Keratinocyte (primary cell): ENCODE data around the gene MYNN. TPM values are rescaled to one million over a fixed set of nuclear protein-coding genes. Genes with fewer than 3 reads are reported as not detected.

ENCODE experiments used
- DNase-seq: peaks from one replicate; pipeline ENCODE4 v3.0.0-alpha.2; 2011; ENCODE audit warnings: low read depth, missing footprints, low spot score
- FAIRE-seq: peaks from 2 replicates; lab custom pipeline; 2011; peaks lifted over from hg19 to GRCh38; lab: Jason Lieb, UNC
- H2AFZ ChIP-seq: 2 replicates; pipeline ENCODE4 v1.6.0; 2012; ENCODE audit warnings: low read length, control low read depth, inconsistent platforms; ENCODE audit not compliant: control insufficient read depth
- H3K27ac ChIP-seq: 2 replicates; pipeline ENCODE4 v1.5.1; 2011; ENCODE audit warnings: low read length; ENCODE audit not compliant: control insufficient read depth, insufficient read depth
- H3K27me3 ChIP-seq: 3 replicates; pipeline ENCODE4 v1.6.0; 2011; ENCODE audit warnings: low read length; ENCODE audit not compliant: control insufficient read depth, insufficient read depth; ENCODE audit errors: extremely low read depth
- H3K36me3 ChIP-seq, 2 experiments: 2 replicates in 1 of 2; 3 replicates in 1 of 2; pipeline ENCODE4 v1.5.1; 2011; ENCODE audit warnings: low read length in 2 of 2, mild to moderate bottlenecking in 1 of 2; ENCODE audit not compliant: control insufficient read depth in 2 of 2, insufficient read depth in 2 of 2; ENCODE audit errors: extremely low read depth in 1 of 2
- H3K4me1 ChIP-seq: 3 replicates; pipeline ENCODE4 v1.5.1; 2011; ENCODE audit warnings: low read length; ENCODE audit not compliant: control insufficient read depth, insufficient read depth; ENCODE audit errors: extremely low read depth
- H3K4me2 ChIP-seq: 3 replicates; pipeline ENCODE4 v1.6.0; 2011; ENCODE audit warnings: low read depth, low read length; ENCODE audit not compliant: control insufficient read depth, insufficient read depth; ENCODE audit errors: extremely low read depth
- H3K4me3 ChIP-seq, 3 experiments: fragments of 200-600 bp in 1 of 3; sonication (generic) in 1 of 3; 2 replicates in 2 of 3; 3 replicates in 1 of 3; pipeline ENCODE4 v1.5.1; 2011 to 2016; ENCODE audit warnings: low read length in 3 of 3, mild to moderate bottlenecking in 3 of 3, control low read depth in 2 of 3, inconsistent platforms in 1 of 3, low read depth in 1 of 3, mixed read lengths in 1 of 3, mixed run types in 1 of 3, moderate library complexity in 1 of 3; ENCODE audit not compliant: control insufficient read depth in 2 of 3, insufficient read depth in 2 of 3; ENCODE audit errors: extremely low read depth in 1 of 3
- H3K79me2 ChIP-seq: 2 replicates; pipeline ENCODE4 v1.6.0; 2012; ENCODE audit warnings: low read length; ENCODE audit not compliant: control insufficient read depth, insufficient read depth
- H3K9ac ChIP-seq: 3 replicates; pipeline ENCODE4 v1.6.0; 2011; ENCODE audit warnings: low read length; ENCODE audit not compliant: control insufficient read depth, insufficient read depth; ENCODE audit errors: extremely low read depth
- H3K9me1 ChIP-seq: 3 replicates; pipeline ENCODE4 v1.6.0; 2011; ENCODE audit warnings: low read length; ENCODE audit not compliant: control insufficient read depth, insufficient read depth; ENCODE audit errors: extremely low read depth
- H3K9me3 ChIP-seq: 2 replicates; pipeline ENCODE4 v1.5.1; 2012; ENCODE audit warnings: low read depth, low read length; ENCODE audit not compliant: control insufficient read depth
- H4K20me1 ChIP-seq: 3 replicates; pipeline ENCODE4 v1.6.0; 2011; ENCODE audit warnings: low read length; ENCODE audit not compliant: control insufficient read depth, insufficient read depth; ENCODE audit errors: extremely low read depth
- EZH2 ChIP-seq: IDR thresholded peaks from one replicate; pipeline ENCODE4 v1.6.1; 2012; ENCODE audit warnings: inconsistent platforms, mild to moderate bottlenecking, low read length, moderate library complexity
- dilution Hi-C: fragments of 300-500 bp; cut with MboI; formaldehyde crosslinking; loops from one replicate; pipeline ENCODE4 v1.7.0; 2020; ENCODE audit warnings: low sequenced_read_pairs; ENCODE audit not compliant: extremely low pct_ligation_motif_present
- polyA plus RNA-seq, 5 experiments: library from polyadenylated mRNA; depleted of rRNA in 3 of 5; stranded (reverse) in 3 of 5; stranded (forward) in 1 of 5; unstranded in 1 of 5; fragments of >200 nt; gene quantifications; 1 replicate in 1 of 5; 2 replicates in 3 of 5; 3 replicates in 1 of 5; pipeline versions ENCODE4 v1.2.1 to v1.2.3, GENCODE V29; 2011 to 2012; ENCODE audit warnings: missing spikeins in 2 of 5, low read depth in 1 of 5, low replicate concordance in 1 of 5
- TF ChIP-seq, protein P1 (sequence below), 3 experiments: IDR thresholded peaks in 1 of 3; conservative IDR thresholded peaks in 1 of 3; optimal IDR thresholded peaks in 1 of 3; 2 replicates in 2 of 3; 3 replicates in 1 of 3; pipeline versions ENCODE3 to v1.5.1; 2011; ENCODE audit warnings: low read length in 3 of 3, mild to moderate bottlenecking in 3 of 3, moderate library complexity in 2 of 3, control low read depth in 1 of 3, inconsistent platforms in 1 of 3; ENCODE audit not compliant: insufficient read depth in 2 of 3; ENCODE audit errors: extremely low read depth in 1 of 3

MYNN gene
- polyA plus RNA-seq, 1 donor (not counting 4 experiments of a cell fraction or from before 2014, with no cell fraction given) = 16.9 TPM

GRCh38 chr3:169822091-169822490 is 48.9 kb downstream of the MYNN start:
- Histone ChIP-seq H3K4me1 (no peaks in the 10 kb centered on the region), H3K36me3 (no peaks in the 10 kb centered on the region), H3K4me3 (no peak overlapping the region), H3K9me1 (no peaks in the 10 kb centered on the region), H2AFZ (no peak overlapping the region), H3K9me3 (no peaks in the 10 kb centered on the region), H3K27me3 (peaks cover 5% of the 10 kb centered on the region), H3K27ac (no peak overlapping the region), H3K79me2 (no peaks in the 10 kb centered on the region), H4K20me1 (no peaks in the 10 kb centered on the region), H3K9ac (no peak overlapping the region), H3K4me2 (no peak overlapping the region)
- no peak for FAIRE-seq
- no peak for TF ChIP-seq EZH2
- TF ChIP-seq, protein P1, sequence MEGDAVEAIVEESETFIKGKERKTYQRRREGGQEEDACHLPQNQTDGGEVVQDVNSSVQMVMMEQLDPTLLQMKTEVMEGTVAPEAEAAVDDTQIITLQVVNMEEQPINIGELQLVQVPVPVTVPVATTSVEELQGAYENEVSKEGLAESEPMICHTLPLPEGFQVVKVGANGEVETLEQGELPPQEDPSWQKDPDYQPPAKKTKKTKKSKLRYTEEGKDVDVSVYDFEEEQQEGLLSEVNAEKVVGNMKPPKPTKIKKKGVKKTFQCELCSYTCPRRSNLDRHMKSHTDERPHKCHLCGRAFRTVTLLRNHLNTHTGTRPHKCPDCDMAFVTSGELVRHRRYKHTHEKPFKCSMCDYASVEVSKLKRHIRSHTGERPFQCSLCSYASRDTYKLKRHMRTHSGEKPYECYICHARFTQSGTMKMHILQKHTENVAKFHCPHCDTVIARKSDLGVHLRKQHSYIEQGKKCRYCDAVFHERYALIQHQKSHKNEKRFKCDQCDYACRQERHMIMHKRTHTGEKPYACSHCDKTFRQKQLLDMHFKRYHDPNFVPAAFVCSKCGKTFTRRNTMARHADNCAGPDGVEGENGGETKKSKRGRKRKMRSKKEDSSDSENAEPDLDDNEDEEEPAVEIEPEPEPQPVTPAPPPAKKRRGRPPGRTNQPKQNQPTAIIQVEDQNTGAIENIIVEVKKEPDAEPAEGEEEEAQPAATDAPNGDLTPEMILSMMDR (optimal IDR thresholded peaks at IDR 0.05 in 1 of 3, IDR thresholded peaks at IDR 0.05 in 1 of 3, conservative IDR thresholded peaks at IDR 0.05 in 1 of 3; ENCODE audit: extremely low read depth in 1 of 3, insufficient read depth in 2 of 3, low read length in 3 of 3) = no peak
- DNase-seq = no peak
- dilution Hi-C loops = no loop called here

GRCh38 chr3:169822540-169822939 is 49.3 kb downstream of the MYNN start:
- Histone ChIP-seq H3K4me3 (no peak overlapping the region), H3K9me3 (no peaks in the 10 kb centered on the region), H3K27me3 (peaks cover 5% of the 10 kb centered on the region), H3K4me2 (no peak overlapping the region), H2AFZ (no peak overlapping the region), H3K36me3 (no peaks in the 10 kb centered on the region), H3K79me2 (no peaks in the 10 kb centered on the region), H3K27ac (no peak overlapping the region), H4K20me1 (no peaks in the 10 kb centered on the region), H3K9me1 (no peaks in the 10 kb centered on the region), H3K9ac (no peak overlapping the region), H3K4me1 (no peaks in the 10 kb centered on the region)
- no peak for TF ChIP-seq EZH2
- TF ChIP-seq, protein P1 (optimal IDR thresholded peaks at IDR 0.05 in 1 of 3, IDR thresholded peaks at IDR 0.05 in 1 of 3, conservative IDR thresholded peaks at IDR 0.05 in 1 of 3; ENCODE audit: extremely low read depth in 1 of 3, insufficient read depth in 2 of 3, low read length in 3 of 3) = no peak
- no peak for DNase-seq
- FAIRE-seq = no peak
- dilution Hi-C loops = no loop called here
